ENCODE results near the gene CCN6.
"Not testable (repeated sequence)": the region's sequence is repeated elsewhere in the genome, so short reads cannot be mapped to it uniquely, and the experiment has no call there.

The CCN6 gene

GRCh38 chr6:112054555-112055190, 769 bp downstream of the CCN6 start:
- no peak for DNase-seq

- no peak for DNase-seq
These were observed 4.5 kb downstream of the CCN6 start for GRCh38 chr6:112058243-112059032.

- DNase-seq = no peak
These were observed 7.7 kb downstream of the CCN6 start for GRCh38 chr6:112061605-112062004.

- no peak for DNase-seq
These were observed 9.1 kb downstream of the CCN6 start for GRCh38 chr6:112062966-112063365.

GRCh38 chr6:112065426-112065986, 11.6 kb downstream of the CCN6 start:
- no peak for DNase-seq

GRCh38 chr6:112066606-112067005, 12.7 kb downstream of the CCN6 start:
- no peak for DNase-seq

GRCh38 chr6:112081569-112081968, 27.7 kb downstream of the CCN6 start:
- DNase-seq = no peak

- no peak for DNase-seq
These were observed 31.6 kb downstream of the CCN6 start for GRCh38 chr6:112085286-112086065.

- no peak for DNase-seq
These were observed 32.8 kb downstream of the CCN6 start for GRCh38 chr6:112086744-112087135.

GRCh38 chr6:112087136-112087911, 33.4 kb downstream of the CCN6 start, which contains the start of the genes FAM229B and TUBE1:
Gene FAM229B, plus strand, starts transcription at chr6:112087591. Its CDS starts 11,693 bp downstream, at chr6:112099284.
Gene TUBE1, minus strand, starts transcription at chr6:112087482. Its CDS starts 48 bp downstream, at chr6:112087434.
- DNase-seq = peak; percentile 95

- no peak for DNase-seq
These were observed 34.0 kb downstream of the CCN6 start for GRCh38 chr6:112087916-112088315.

- no peak for DNase-seq
These were observed 43.0 kb downstream of the CCN6 start for GRCh38 chr6:112096901-112097300.

- DNase-seq = no peak
These were observed 46.7 kb downstream of the CCN6 start for GRCh38 chr6:112100561-112100960.

GRCh38 chr6:112106026-112106425, 52.1 kb downstream of the CCN6 start:
- DNase-seq = not testable (repeated sequence)

GRCh38 chr6:112106562-112106961, 52.7 kb downstream of the CCN6 start:
- no peak for DNase-seq

GRCh38 chr6:112109262-112109661, 55.4 kb downstream of the CCN6 start:
- no peak for DNase-seq

GRCh38 chr6:112113431-112113830, 59.5 kb downstream of the CCN6 start:
- no peak for DNase-seq

GRCh38 chr6:112113918-112114317, 60.0 kb downstream of the CCN6 start:
- DNase-seq = no peak

GRCh38 chr6:112114577-112115223, 60.8 kb downstream of the CCN6 start:
- DNase-seq = no peak

GRCh38 chr6:112116221-112116620, 62.3 kb downstream of the CCN6 start:
- no peak for DNase-seq

GRCh38 chr6:112117554-112117953, 63.6 kb downstream of the CCN6 start:
- no peak for DNase-seq

- DNase-seq = no peak
These were observed 64.1 kb downstream of the CCN6 start for GRCh38 chr6:112118034-112118433.
